ENCODE measurements around the gene C1GALT1C1L. TPM values are rescaled to one million over a fixed set of nuclear protein-coding genes. Genes with fewer than 3 reads are reported as not detected.
"Not testable (repeated sequence)": the region's sequence is repeated elsewhere in the genome, so short reads cannot be mapped to it uniquely, and the experiment has no call there.

C1GALT1C1L gene
- total and polyA plus RNA-seq, 4 donors, result 0.39 to 1.4 (median 0.50) TPM

DNA sequence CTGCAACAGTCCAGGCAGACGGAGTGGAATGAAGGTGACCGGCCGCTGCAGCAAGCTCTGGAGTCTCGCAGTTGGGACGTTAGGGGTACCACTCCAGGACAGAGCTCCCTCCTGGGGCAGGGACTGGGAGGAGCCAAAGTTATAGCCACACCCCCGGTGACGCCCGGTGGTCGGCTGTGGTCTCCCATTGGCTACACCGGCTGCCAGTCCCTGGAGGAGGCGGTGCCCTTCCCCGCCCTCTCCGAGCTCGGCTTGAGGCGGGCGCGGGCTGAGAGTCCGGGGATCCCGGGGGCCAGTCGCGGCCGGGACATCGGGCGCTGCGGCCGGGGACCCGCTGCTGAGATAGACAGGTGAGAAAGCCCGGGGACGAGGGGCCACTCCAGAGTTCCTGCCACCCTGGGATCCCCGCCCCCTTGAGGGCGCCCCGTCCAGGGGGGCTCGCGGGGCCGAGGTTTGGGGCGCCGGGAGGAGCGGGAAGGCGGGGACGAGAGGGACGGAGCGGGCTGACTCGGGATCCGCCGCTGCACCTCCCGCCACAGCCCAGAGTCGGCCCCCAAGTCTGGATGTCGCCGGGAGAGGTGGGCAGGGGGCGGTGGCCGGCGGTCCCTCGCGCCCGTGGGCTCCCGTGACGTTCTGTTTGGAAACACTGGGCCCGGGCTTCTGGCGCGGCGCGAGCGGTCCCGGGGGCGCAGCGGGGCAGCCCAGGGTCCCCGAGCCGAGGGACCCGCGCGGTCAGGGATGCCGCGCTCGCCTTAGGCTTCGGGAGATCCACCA lies 39.0 kb downstream of the C1GALT1C1L start, which contains the start of gene PLEKHH2:
TSS of gene PLEKHH2 (plus strand) at position 231 of the 774 bp plus-strand sequence. CDS start 7,414 bp downstream, outside the sequence.
- H3K9ac ChIP-seq (ENCODE audit: insufficient read depth in 1 of 2, low read length in 2 of 2), result peak within 1 kb of the TSS; percentile 75 to 87
- ATAC-seq (ENCODE audit: insufficient read depth, low FRiP score) (peak; percentile 97), DNase-seq (peak; percentile 96 to 98 (median 97))
- peaks cover 0 to 5% (median 0%) of the 10 kb centered on the region in 4 donors for H3K9me3 ChIP-seq (ENCODE audit: control insufficient read depth in 4 of 4, insufficient read depth in 3 of 4, low read length in 3 of 4)
- peaks cover 0 to 14% (median 5%) of the 10 kb centered on the region in 4 donors for H3K36me3 ChIP-seq (ENCODE audit: control insufficient read depth in 4 of 4, insufficient read depth in 4 of 4, low read length in 4 of 4)
- WGBS, 2 donors, result 1% methylated on average over 55 to 75 of the region's 75 CpGs
- peak within 1 kb of the TSS in 1 of 2 donors; percentile 58 for H3K27ac ChIP-seq (ENCODE audit: low read depth in 1 of 2, low read length in 1 of 2)
- H3K27me3 ChIP-seq (ENCODE audit: control insufficient read depth in 3 of 3, insufficient read depth in 3 of 3, low read length in 2 of 3), result peaks cover 0 to 4% (median 0%) of the 10 kb centered on the region in 3 donors
- peak within 1 kb of the TSS; percentile 56 for H3K4me3 ChIP-seq
- peaks cover 0 to 30% (median 2%) of the 10 kb centered on the region in 5 donors for H3K4me1 ChIP-seq (ENCODE audit: control insufficient read depth in 5 of 5, insufficient read depth in 5 of 5, low read length in 5 of 5)
- TF ChIP-seq, protein P1, sequence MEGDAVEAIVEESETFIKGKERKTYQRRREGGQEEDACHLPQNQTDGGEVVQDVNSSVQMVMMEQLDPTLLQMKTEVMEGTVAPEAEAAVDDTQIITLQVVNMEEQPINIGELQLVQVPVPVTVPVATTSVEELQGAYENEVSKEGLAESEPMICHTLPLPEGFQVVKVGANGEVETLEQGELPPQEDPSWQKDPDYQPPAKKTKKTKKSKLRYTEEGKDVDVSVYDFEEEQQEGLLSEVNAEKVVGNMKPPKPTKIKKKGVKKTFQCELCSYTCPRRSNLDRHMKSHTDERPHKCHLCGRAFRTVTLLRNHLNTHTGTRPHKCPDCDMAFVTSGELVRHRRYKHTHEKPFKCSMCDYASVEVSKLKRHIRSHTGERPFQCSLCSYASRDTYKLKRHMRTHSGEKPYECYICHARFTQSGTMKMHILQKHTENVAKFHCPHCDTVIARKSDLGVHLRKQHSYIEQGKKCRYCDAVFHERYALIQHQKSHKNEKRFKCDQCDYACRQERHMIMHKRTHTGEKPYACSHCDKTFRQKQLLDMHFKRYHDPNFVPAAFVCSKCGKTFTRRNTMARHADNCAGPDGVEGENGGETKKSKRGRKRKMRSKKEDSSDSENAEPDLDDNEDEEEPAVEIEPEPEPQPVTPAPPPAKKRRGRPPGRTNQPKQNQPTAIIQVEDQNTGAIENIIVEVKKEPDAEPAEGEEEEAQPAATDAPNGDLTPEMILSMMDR (IDR thresholded peaks at IDR 0.05; ENCODE audit: control extremely low read depth, extremely low read depth), result no peak

DNA sequence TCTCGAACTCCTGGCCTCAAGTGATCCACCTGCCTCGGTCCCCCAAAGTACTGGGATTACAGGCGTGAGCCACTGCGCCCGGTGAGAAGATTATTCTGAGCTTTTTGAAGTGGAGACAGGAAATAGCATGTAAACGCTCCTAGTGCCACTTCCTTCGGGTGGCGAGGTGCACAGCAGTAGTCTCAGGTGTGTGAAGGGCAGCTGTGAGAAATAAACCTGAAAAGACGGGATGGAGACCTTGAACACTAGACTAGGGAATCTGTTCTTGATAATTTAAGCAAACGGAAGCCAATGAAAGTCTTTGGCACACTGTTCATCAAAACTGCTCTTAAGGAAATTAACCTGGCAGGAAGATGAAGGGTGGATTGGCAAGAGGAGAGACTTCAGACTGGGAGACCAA lies 39.6 kb downstream of the C1GALT1C1L start:
- H3K4me3 ChIP-seq, result no peak overlapping the region
- WGBS, 2 donors, result 18 to 21% methylated on average over 10 of the region's 10 CpGs
- no peak for DNase-seq
- H3K27ac ChIP-seq (ENCODE audit: low read depth in 1 of 2, low read length in 1 of 2), result peak overlapping the region in 1 of 2 donors; percentile 3
- ATAC-seq (ENCODE audit: insufficient read depth, low FRiP score), result no peak
- peaks cover 0 to 25% (median 2%) of the 10 kb centered on the region in 5 donors for H3K4me1 ChIP-seq (ENCODE audit: control insufficient read depth in 5 of 5, insufficient read depth in 5 of 5, low read length in 5 of 5)
- H3K9me3 ChIP-seq (ENCODE audit: control insufficient read depth in 4 of 4, insufficient read depth in 3 of 4, low read length in 3 of 4), result peaks cover 0 to 5% (median 0%) of the 10 kb centered on the region in 4 donors
- H3K9ac ChIP-seq (ENCODE audit: insufficient read depth in 1 of 2, low read length in 2 of 2), result peak overlapping the region in 1 of 2 donors; percentile 70
- TF ChIP-seq, protein P1 (IDR thresholded peaks at IDR 0.05; ENCODE audit: control extremely low read depth, extremely low read depth), result no peak
- peaks cover 0 to 4% (median 0%) of the 10 kb centered on the region in 3 donors for H3K27me3 ChIP-seq (ENCODE audit: control insufficient read depth in 3 of 3, insufficient read depth in 3 of 3, low read length in 2 of 3)
- H3K36me3 ChIP-seq (ENCODE audit: control insufficient read depth in 4 of 4, insufficient read depth in 4 of 4, low read length in 4 of 4), result peaks cover 0 to 14% (median 5%) of the 10 kb centered on the region in 4 donors

DNA sequence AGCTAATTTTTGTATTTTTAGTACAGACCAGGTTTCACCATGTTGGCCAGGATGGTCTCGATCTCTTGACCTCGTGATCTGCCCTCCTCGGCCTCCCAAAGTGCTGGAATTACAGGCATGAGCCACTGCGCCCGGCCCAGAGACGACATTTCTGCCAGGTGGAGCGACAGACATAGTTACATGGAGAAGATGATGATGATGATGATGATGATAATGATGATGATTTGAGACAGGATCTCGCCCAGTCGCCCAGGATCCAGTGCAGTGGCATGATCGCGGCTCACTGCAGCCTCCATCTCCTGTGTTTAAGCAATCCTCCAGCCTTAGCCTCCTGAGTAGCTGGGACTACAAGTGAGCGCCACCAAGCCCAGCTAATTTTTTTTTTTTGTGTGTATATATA lies 40.1 kb downstream of the C1GALT1C1L start:
- not testable (repeated sequence) for H3K9me3 ChIP-seq (ENCODE audit: control insufficient read depth in 4 of 4, insufficient read depth in 3 of 4, low read length in 3 of 4); ATAC-seq (ENCODE audit: insufficient read depth, low FRiP score); H3K9ac ChIP-seq (ENCODE audit: insufficient read depth in 1 of 2, low read length in 2 of 2); H3K4me3 ChIP-seq; DNase-seq; H3K27ac ChIP-seq (ENCODE audit: low read depth in 1 of 2, low read length in 1 of 2); H3K27me3 ChIP-seq (ENCODE audit: control insufficient read depth in 3 of 3, insufficient read depth in 3 of 3, low read length in 2 of 3)
- peaks cover 0 to 14% (median 4%) of the 10 kb centered on the region in 4 donors for H3K36me3 ChIP-seq (ENCODE audit: control insufficient read depth in 4 of 4, insufficient read depth in 4 of 4, low read length in 4 of 4)
- peaks cover 0 to 25% (median 2%) of the 10 kb centered on the region in 5 donors for H3K4me1 ChIP-seq (ENCODE audit: control insufficient read depth in 5 of 5, insufficient read depth in 5 of 5, low read length in 5 of 5)
- 93 to 95% methylated on average over 12 of the region's 12 CpGs for WGBS, 2 donors

Data from lung (tissue), 12 donors.